ENCODE data around the gene HTT. TPM values are rescaled to one million over a fixed set of nuclear protein-coding genes. Genes with fewer than 3 reads are reported as not detected.

Gene HTT
- polyA plus RNA-seq (16.2 to 25.5 TPM (median 16.4 TPM) in 3 replicates), polyA minus RNA-seq (97.9 to 218 TPM (median 114 TPM) in 3 replicates)
- 12.8 TPM for polyA plus RNA-seq (2011; ENCODE audit: low read depth)
- 12.6 and 25.9 TPM in 2 replicates for polyA plus RNA-seq (2011; cell fraction: cytosol; rRNA removed)
- polyA plus RNA-seq (2011; cell fraction: nucleus; rRNA removed) = 84.9 and 88.7 TPM in 2 replicates
- 16.1 and 26.7 TPM in 2 replicates for polyA plus RNA-seq (2012; ENCODE audit: low replicate concordance)
- 87.9 TPM for polyA minus RNA-seq (2011; cell fraction: cytosol; rRNA and poly(A)+ RNA removed)
- polyA minus RNA-seq (2011; cell fraction: nucleus; rRNA and poly(A)+ RNA removed) = 113 and 216 TPM in 2 replicates

DNA sequence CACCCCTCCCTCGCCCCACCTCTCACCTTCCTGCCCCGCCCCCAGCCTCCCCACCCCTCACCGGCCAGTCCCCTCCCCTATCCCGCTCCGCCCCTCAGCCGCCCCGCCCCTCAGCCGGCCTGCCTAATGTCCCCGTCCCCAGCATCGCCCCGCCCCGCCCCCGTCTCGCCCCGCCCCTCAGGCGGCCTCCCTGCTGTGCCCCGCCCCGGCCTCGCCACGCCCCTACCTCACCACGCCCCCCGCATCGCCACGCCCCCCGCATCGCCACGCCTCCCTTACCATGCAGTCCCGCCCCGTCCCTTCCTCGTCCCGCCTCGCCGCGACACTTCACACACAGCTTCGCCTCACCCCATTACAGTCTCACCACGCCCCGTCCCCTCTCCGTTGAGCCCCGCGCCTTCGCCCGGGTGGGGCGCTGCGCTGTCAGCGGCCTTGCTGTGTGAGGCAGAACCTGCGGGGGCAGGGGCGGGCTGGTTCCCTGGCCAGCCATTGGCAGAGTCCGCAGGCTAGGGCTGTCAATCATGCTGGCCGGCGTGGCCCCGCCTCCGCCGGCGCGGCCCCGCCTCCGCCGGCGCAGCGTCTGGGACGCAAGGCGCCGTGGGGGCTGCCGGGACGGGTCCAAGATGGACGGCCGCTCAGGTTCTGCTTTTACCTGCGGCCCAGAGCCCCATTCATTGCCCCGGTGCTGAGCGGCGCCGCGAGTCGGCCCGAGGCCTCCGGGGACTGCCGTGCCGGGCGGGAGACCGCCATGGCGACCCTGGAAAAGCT lies at the start of gene HTT, which contains the start of gene HTT-AS:
HTT (plus strand) TSS at position 604 of the 768 bp plus-strand sequence; CDS start at position 749, 145 bp downstream.
HTT-AS (minus strand) TSS at position 461 of the 768 bp plus-strand sequence.
- peaks cover 8% of the 10 kb centered on the region for H3K4me1 ChIP-seq (ENCODE audit: control insufficient read depth, extremely low read depth, insufficient read depth, low read length)
- TF ChIP-seq EZH2 (IDR thresholded peaks at IDR 0.05; ENCODE audit: low read length) = no peak
- TF ChIP-seq, protein P1, sequence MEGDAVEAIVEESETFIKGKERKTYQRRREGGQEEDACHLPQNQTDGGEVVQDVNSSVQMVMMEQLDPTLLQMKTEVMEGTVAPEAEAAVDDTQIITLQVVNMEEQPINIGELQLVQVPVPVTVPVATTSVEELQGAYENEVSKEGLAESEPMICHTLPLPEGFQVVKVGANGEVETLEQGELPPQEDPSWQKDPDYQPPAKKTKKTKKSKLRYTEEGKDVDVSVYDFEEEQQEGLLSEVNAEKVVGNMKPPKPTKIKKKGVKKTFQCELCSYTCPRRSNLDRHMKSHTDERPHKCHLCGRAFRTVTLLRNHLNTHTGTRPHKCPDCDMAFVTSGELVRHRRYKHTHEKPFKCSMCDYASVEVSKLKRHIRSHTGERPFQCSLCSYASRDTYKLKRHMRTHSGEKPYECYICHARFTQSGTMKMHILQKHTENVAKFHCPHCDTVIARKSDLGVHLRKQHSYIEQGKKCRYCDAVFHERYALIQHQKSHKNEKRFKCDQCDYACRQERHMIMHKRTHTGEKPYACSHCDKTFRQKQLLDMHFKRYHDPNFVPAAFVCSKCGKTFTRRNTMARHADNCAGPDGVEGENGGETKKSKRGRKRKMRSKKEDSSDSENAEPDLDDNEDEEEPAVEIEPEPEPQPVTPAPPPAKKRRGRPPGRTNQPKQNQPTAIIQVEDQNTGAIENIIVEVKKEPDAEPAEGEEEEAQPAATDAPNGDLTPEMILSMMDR (optimal IDR thresholded peaks at IDR 0.05 in 1 of 3, IDR thresholded peaks at IDR 0.05 in 1 of 3, conservative IDR thresholded peaks at IDR 0.05 in 1 of 3; ENCODE audit: extremely low read depth in 1 of 3, insufficient read depth in 2 of 3, low read length in 3 of 3) = peak in 2 of 3 experiments; percentile 2 to 17
- H3K9me1 ChIP-seq (ENCODE audit: control insufficient read depth, extremely low read depth, insufficient read depth, low read length) = no peaks in the 10 kb centered on the region
- H3K79me2 ChIP-seq (ENCODE audit: control insufficient read depth, insufficient read depth, low read length) = peaks cover 39% of the 10 kb centered on the region
- dilution Hi-C loops (cut with MboI; ENCODE audit: extremely low pct_ligation_motif_present, low sequenced_read_pairs) = no loop called here
- H3K27ac ChIP-seq (ENCODE audit: control insufficient read depth, insufficient read depth, low read length) = peak within 1 kb of the TSS; percentile 86
- no peaks in the 10 kb centered on the region for H3K27me3 ChIP-seq (ENCODE audit: control insufficient read depth, extremely low read depth, insufficient read depth, low read length)
- DNase-seq (ENCODE audit: low read depth, low spot score) (peak; percentile 54), FAIRE-seq (no peak)
- peak within 1 kb of the TSS; percentile 95 for H3K9ac ChIP-seq (ENCODE audit: control insufficient read depth, extremely low read depth, insufficient read depth, low read length)
- H2AFZ ChIP-seq (ENCODE audit: control insufficient read depth, low read length) = peak within 1 kb of the TSS; percentile 99
- H3K4me2 ChIP-seq (ENCODE audit: control insufficient read depth, extremely low read depth, insufficient read depth, low read depth, low read length) = peak within 1 kb of the TSS; percentile 96
- no peaks in the 10 kb centered on the region for H4K20me1 ChIP-seq (ENCODE audit: control insufficient read depth, extremely low read depth, insufficient read depth, low read length)
- no peaks in the 10 kb centered on the region for H3K36me3 ChIP-seq (ENCODE audit: control insufficient read depth in 2 of 2, extremely low read depth in 1 of 2, insufficient read depth in 2 of 2, low read length in 2 of 2)
- peak within 1 kb of the TSS; percentile 76 to 84 (median 83) for H3K4me3 ChIP-seq (ENCODE audit: control insufficient read depth in 2 of 3, extremely low read depth in 1 of 3, insufficient read depth in 2 of 3, low read depth in 1 of 3, low read length in 3 of 3)
- H3K9me3 ChIP-seq (ENCODE audit: control insufficient read depth, low read depth, low read length) = no peaks in the 10 kb centered on the region

DNA sequence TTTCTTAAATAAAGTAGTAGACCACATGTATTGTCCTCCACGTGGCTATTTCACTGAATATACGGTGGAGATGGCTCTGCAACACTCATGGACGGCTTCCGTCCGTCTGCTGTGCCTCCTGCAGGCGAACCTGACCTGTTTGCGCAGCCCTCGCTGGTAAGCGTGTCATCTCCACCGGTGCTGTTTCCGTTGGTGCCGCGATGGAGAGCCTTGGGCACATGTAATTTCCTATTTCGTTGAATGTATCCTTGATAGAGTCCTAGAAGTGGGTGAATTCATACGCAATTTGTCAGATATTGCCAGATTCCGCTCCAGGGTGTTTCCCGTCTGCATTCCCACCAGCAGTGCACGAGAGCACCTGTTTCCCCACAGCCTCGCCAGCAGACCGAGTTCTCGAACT lies 48.6 kb upstream of the HTT start:
- Histone ChIP-seq H3K9ac (ENCODE audit: control insufficient read depth, extremely low read depth, insufficient read depth, low read length) (no peak overlapping the region), H3K4me1 (ENCODE audit: control insufficient read depth, extremely low read depth, insufficient read depth, low read length) (no peaks in the 10 kb centered on the region), H3K9me3 (ENCODE audit: control insufficient read depth, low read depth, low read length) (peaks cover 2% of the 10 kb centered on the region), H4K20me1 (ENCODE audit: control insufficient read depth, extremely low read depth, insufficient read depth, low read length) (no peaks in the 10 kb centered on the region), H3K27ac (ENCODE audit: control insufficient read depth, insufficient read depth, low read length) (no peak overlapping the region), H3K36me3 (ENCODE audit: control insufficient read depth in 2 of 2, extremely low read depth in 1 of 2, insufficient read depth in 2 of 2, low read length in 2 of 2) (no peaks in the 10 kb centered on the region), H3K4me3 (ENCODE audit: control insufficient read depth in 2 of 3, extremely low read depth in 1 of 3, insufficient read depth in 2 of 3, low read depth in 1 of 3, low read length in 3 of 3) (no peak overlapping the region), H3K9me1 (ENCODE audit: control insufficient read depth, extremely low read depth, insufficient read depth, low read length) (no peaks in the 10 kb centered on the region), H3K27me3 (ENCODE audit: control insufficient read depth, extremely low read depth, insufficient read depth, low read length) (peaks cover 4% of the 10 kb centered on the region), H2AFZ (ENCODE audit: control insufficient read depth, low read length) (no peak overlapping the region), H3K79me2 (ENCODE audit: control insufficient read depth, insufficient read depth, low read length) (no peaks in the 10 kb centered on the region), H3K4me2 (ENCODE audit: control insufficient read depth, extremely low read depth, insufficient read depth, low read depth, low read length) (no peak overlapping the region)
- no peak for DNase-seq (ENCODE audit: low read depth, low spot score)
- TF ChIP-seq EZH2 (IDR thresholded peaks at IDR 0.05; ENCODE audit: low read length) = no peak
- TF ChIP-seq, protein P1 (optimal IDR thresholded peaks at IDR 0.05 in 1 of 3, IDR thresholded peaks at IDR 0.05 in 1 of 3, conservative IDR thresholded peaks at IDR 0.05 in 1 of 3; ENCODE audit: extremely low read depth in 1 of 3, insufficient read depth in 2 of 3, low read length in 3 of 3) = no peak
- FAIRE-seq = no peak
- dilution Hi-C loops (cut with MboI; ENCODE audit: extremely low pct_ligation_motif_present, low sequenced_read_pairs) = no loop called here
